HepG2 (cell line): Measurements from ENCODE around the gene NOTUM. TPM values are rescaled to one million over a fixed set of nuclear protein-coding genes. Genes with fewer than 3 reads are reported as not detected.

Source experiments
- ARNT2 ChIP-seq: sonication (generic); formaldehyde crosslinking; IDR thresholded peaks from 2 replicates; pipeline ENCODE4 v1.8.0; 2022; ENCODE audit warnings: mild to moderate bottlenecking, low read depth, missing genetic modification reagents, moderate library complexity
- BHLHE40 ChIP-seq: IDR thresholded peaks from 2 replicates; pipeline ENCODE4 v1.6.1; 2011; ENCODE audit warnings: low read length, improper control_type of control experiment
- DNMT1 ChIP-seq: sonication (generic); formaldehyde crosslinking; IDR thresholded peaks from 2 replicates; pipeline ENCODE4 v1.5.1; 2020; ENCODE audit warnings: mild to moderate bottlenecking, missing genetic modification reagents
- ELF4 ChIP-seq: sonication (generic); formaldehyde crosslinking; IDR thresholded peaks from 2 replicates; pipeline ENCODE4 v1.5.0; 2020; ENCODE audit warnings: missing genetic modification reagents, mild to moderate bottlenecking, moderate library complexity, borderline replicate concordance
- RXRA ChIP-seq: sonication (generic); formaldehyde crosslinking; IDR thresholded peaks from 2 replicates; pipeline ENCODE4 v1.5.1; 2020; ENCODE audit warnings: missing genetic modification reagents
- SKI ChIP-seq: fragments of 450-650 bp; IDR thresholded peaks from one replicate; pipeline ENCODE4 v1.6.1; 2018; ENCODE audit warnings: mild to moderate bottlenecking; ENCODE audit not compliant: partially characterized antibody
- SNAPC5 ChIP-seq: sonication (generic); formaldehyde crosslinking; IDR thresholded peaks from 2 replicates; pipeline ENCODE4 v1.8.1; 2023; ENCODE audit warnings: mild to moderate bottlenecking, missing genetic modification reagents, borderline replicate concordance
- TCF7 ChIP-seq: sonication (generic); IDR thresholded peaks from 2 replicates; pipeline ENCODE4 v1.6.1; 2016; ENCODE audit warnings: antibody characterized with exemption, low read depth
- TRIM24 ChIP-seq: sonication (generic); formaldehyde crosslinking; IDR thresholded peaks from 2 replicates; pipeline ENCODE4 v1.8.0; 2022; ENCODE audit warnings: mild to moderate bottlenecking, missing genetic modification reagents
- USF2 ChIP-seq, 2 experiments: sonication (generic) in 1 of 2; formaldehyde crosslinking in 1 of 2; IDR thresholded peaks; 2 replicates each; pipeline versions ENCODE4 v1.5.1 to v1.6.1; 2011 to 2020; ENCODE audit warnings: borderline replicate concordance in 1 of 2, low read depth in 1 of 2, low read length in 1 of 2, mild to moderate bottlenecking in 1 of 2, missing genetic modification reagents in 1 of 2, moderate library complexity in 1 of 2
- ZNF138 ChIP-seq: sonication (generic); formaldehyde crosslinking; IDR thresholded peaks from 2 replicates; pipeline ENCODE4 v1.5.0; 2020; ENCODE audit warnings: mild to moderate bottlenecking, low read depth, missing genetic modification reagents
- ZNF207 ChIP-seq: fragments of 450-650 bp; IDR thresholded peaks from 2 replicates; pipeline ENCODE4 v1.6.1; 2016; ENCODE audit warnings: antibody characterized with exemption, borderline replicate concordance
- ZNF350 ChIP-seq: sonication (generic); formaldehyde crosslinking; IDR thresholded peaks from 2 replicates; pipeline ENCODE4 v1.4.0; 2020; ENCODE audit warnings: mild to moderate bottlenecking, low read depth, missing genetic modification reagents, borderline replicate concordance
- ZNF605 ChIP-seq: sonication (generic); formaldehyde crosslinking; IDR thresholded peaks from 2 replicates; pipeline ENCODE4 v1.8.0; 2022; ENCODE audit warnings: mild to moderate bottlenecking, missing genetic modification reagents
- ZNF724P ChIP-seq: sonication (generic); formaldehyde crosslinking; IDR thresholded peaks from 2 replicates; pipeline ENCODE4 v1.8.0; 2022; ENCODE audit warnings: missing genetic modification reagents, borderline replicate concordance
- ZSCAN22 ChIP-seq: sonication (generic); formaldehyde crosslinking; IDR thresholded peaks from 2 replicates; pipeline ENCODE4 v1.4.0; 2020; ENCODE audit warnings: mild to moderate bottlenecking, missing genetic modification reagents
- polyA plus RNA-seq, 8 experiments: library from polyadenylated mRNA; depleted of rRNA in 3 of 8; stranded (reverse) in 7 of 8; unstranded in 1 of 8; fragments of >200 nt; fragmentation: Illumina TruSeq in 4 of 8; extraction: Trizol in 4 of 8; gene quantifications; 2 replicates each; pipeline versions ENCODE4 v1.2.1 to v1.2.3, GENCODE V29; 2011 to 2016; ENCODE audit warnings: low read depth in 4 of 8, missing spikeins in 1 of 8, mixed read lengths in 1 of 8; ENCODE audit not compliant: insufficient read depth in 1 of 8
- total RNA-seq, 5 experiments: library from RNA; depleted of rRNA; stranded (reverse); fragments of >200 nt; fragmentation: Illumina TruSeq; extraction: Trizol; gene quantifications; 2 replicates each; pipeline ENCODE4 v1.2.3, GENCODE V29; 2016; ENCODE audit warnings: low read depth in 1 of 5
- TF ChIP-seq, protein P1 (sequence below): sonication (generic); formaldehyde crosslinking; IDR thresholded peaks from 2 replicates; pipeline ENCODE4 v1.4.0; 2020; ENCODE audit warnings: mild to moderate bottlenecking, missing genetic modification reagents

The NOTUM gene
- total and polyA plus RNA-seq, 2 of the 13 experiments (the other 11 are each of a cell fraction or from before 2014, with no cell fraction given), result 150 to 160 TPM

GRCh38 chr17:81959362-81960129 lies 1.4 kb downstream of the NOTUM start (continued):
- no peak for TF ChIP-seq ZSCAN22 (CRISPR knock-in tag)
- 0 out of 2 replicates have a peak, but pooled peaks have one; percentile 34 for TF ChIP-seq DNMT1 (CRISPR knock-in tag)
- no peak; the same call in 1 of the 2 replicates for TF ChIP-seq ZNF605 (CRISPR knock-in tag)
- TF ChIP-seq ZNF138 (CRISPR knock-in tag), result 0 out of 2 replicates have a peak, but pooled peaks have one; percentile 26
- TF ChIP-seq SNAPC5 (CRISPR knock-in tag), result no peak
- peak; percentile 86; the same call in 1 of the 2 replicates for TF ChIP-seq ARNT2
- TF ChIP-seq USF2 (IDR thresholded peaks at IDR 0.05; ENCODE audit: low read depth, low read length), result no peak
- TF ChIP-seq USF2 (CRISPR knock-in tag; IDR thresholded peaks at IDR 0.05; ENCODE audit: borderline replicate concordance), result no peak
- TF ChIP-seq ZNF724P, result peak; percentile 34; the same call in 1 of the 2 replicates
- TF ChIP-seq, protein P1, sequence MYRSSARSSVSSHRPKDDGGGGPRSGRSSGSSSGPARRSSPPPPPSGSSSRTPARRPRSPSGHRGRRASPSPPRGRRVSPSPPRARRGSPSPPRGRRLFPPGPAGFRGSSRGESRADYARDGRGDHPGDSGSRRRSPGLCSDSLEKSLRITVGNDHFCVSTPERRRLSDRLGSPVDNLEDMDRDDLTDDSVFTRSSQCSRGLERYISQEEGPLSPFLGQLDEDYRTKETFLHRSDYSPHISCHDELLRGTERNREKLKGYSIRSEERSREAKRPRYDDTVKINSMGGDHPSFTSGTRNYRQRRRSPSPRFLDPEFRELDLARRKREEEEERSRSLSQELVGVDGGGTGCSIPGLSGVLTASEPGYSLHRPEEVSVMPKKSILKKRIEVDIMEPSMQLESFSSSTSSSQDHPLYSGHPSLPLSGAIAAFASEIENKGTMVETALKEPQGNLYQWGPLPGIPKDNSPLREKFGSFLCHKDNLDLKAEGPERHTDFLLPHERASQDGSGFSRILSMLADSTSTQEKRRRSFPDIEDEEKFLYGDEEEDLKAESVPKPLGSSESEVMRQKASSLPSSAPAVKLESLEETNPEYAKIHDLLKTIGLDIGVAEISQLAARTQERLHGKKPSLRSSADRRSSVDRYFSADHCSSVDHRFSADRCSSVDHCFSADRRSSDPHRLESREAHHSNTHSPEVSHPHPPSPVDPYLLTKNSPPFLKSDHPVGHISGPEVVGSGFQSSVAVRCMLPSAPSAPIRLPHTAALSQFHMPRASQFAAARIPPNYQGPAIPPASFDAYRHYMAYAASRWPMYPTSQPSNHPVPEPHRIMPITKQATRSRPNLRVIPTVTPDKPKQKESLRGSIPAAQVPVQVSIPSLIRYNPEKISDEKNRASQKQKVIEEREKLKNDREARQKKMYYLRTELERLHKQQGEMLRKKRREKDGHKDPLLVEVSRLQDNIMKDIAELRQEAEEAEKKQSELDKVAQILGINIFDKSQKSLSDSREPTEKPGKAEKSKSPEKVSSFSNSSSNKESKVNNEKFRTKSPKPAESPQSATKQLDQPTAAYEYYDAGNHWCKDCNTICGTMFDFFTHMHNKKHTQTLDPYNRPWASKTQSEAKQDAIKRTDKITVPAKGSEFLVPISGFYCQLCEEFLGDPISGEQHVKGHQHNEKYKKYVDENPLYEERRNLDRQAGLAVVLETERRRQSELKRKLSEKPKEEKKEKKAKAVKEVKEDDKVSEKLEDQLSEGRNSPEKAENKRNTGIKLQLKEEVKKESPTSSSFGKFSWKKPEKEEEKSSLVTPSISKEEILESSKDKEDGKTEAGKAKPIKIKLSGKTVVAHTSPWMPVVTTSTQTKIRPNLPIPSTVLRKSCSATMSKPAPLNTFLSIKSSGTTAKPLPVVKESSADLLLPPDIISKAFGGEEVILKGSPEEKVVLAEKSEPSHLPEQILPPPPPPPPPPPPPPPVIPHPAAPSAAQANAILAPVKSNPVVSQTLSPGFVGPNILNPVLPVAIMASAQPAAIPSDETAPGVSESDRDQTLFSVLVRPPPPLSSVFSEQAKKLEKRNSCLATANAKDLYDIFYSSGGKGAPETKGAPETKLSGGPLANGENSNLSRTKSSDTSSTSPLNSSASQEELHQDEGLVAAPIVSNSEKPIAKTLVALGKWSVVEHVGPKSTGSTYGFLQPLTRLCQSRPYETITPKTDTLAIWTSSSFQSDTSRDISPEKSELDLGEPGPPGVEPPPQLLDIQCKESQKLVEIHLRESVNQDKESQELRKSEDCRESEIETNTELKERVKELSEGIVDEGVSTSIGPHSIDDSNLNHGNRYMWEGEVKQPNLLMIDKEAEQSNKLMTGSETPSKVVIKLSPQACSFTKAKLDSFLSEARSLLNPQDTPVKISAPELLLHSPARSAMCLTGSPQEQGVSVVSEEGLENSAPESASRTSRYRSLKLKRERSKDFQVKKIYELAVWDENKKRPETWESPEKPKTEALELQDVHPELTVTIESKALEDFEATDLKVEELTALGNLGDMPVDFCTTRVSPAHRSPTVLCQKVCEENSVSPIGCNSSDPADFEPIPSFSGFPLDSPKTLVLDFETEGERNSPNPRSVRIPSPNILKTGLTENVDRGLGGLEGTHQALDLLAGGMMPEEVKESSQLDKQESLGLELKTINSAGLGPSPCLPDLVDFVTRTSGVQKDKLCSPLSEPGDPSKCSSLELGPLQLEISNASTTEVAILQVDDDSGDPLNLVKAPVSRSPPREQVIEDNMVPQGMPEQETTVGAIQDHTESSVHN, result no peak
- peak; percentile 33; the same call in 1 of the 2 replicates for TF ChIP-seq BHLHE40
- TF ChIP-seq TRIM24 (CRISPR knock-in tag), result no peak
- no peak for TF ChIP-seq ELF4 (CRISPR knock-in tag)
- no peak for TF ChIP-seq TCF7
- peak; percentile 60 for TF ChIP-seq RXRA (CRISPR knock-in tag)
- no peak for TF ChIP-seq ZNF207
- TF ChIP-seq ZNF350 (CRISPR knock-in tag), result no peak
- peak; percentile 84 for TF ChIP-seq SKI
